Esophagus (tissue), 2 donors: ENCODE results near the gene TMEM126B. TPM values are rescaled to one million over a fixed set of nuclear protein-coding genes. Genes with fewer than 3 reads are reported as not detected.
A peak's percentile ranks its signal among the peaks of the same experiment; 100 is the strongest.
"Not testable (repeated sequence)": the region's sequence is repeated elsewhere in the genome, so short reads cannot be mapped to it uniquely, and the experiment has no call there.

ENCODE experiments used
- H3K27ac ChIP-seq, 2 donors: one replicate each; pipeline ENCODE4 v1.5.1; 2013; ENCODE audit warnings: low read depth in 2 of 2, mild to moderate bottlenecking in 2 of 2, inconsistent platforms in 1 of 2, low read length in 1 of 2, moderate library complexity in 1 of 2
- H3K27me3 ChIP-seq, 2 donors: one replicate each; pipeline ENCODE4 v1.6.1; 2013; ENCODE audit warnings: low read length in 2 of 2, control low read depth in 1 of 2, mild to moderate bottlenecking in 1 of 2; ENCODE audit not compliant: insufficient read depth in 2 of 2, control insufficient read depth in 1 of 2
- H3K36me3 ChIP-seq, 2 donors: one replicate each; pipeline ENCODE4 v1.6.1; 2013; ENCODE audit warnings: low read length in 1 of 2; ENCODE audit not compliant: control insufficient read depth in 2 of 2, insufficient read depth in 2 of 2
- H3K4me1 ChIP-seq, 2 donors: one replicate each; pipeline ENCODE4 v1.6.1; 2013; ENCODE audit warnings: low read length in 1 of 2; ENCODE audit not compliant: control insufficient read depth in 2 of 2, insufficient read depth in 2 of 2
- H3K4me3 ChIP-seq, 2 donors: one replicate each; pipeline ENCODE4 v1.5.1; 2013; ENCODE audit warnings: low read length in 2 of 2, mild to moderate bottlenecking in 2 of 2, low read depth in 1 of 2, moderate library complexity in 1 of 2
- H3K9me3 ChIP-seq, 2 donors: one replicate each; pipeline ENCODE4 v1.6.1; 2013; ENCODE audit warnings: mild to moderate bottlenecking in 2 of 2, low read depth in 1 of 2, low read length in 1 of 2, moderate library complexity in 1 of 2; ENCODE audit not compliant: control insufficient read depth in 2 of 2, insufficient read depth in 1 of 2
- WGBS, 2 donors: extraction: QIAGEN DNeasy Blood & Tissue Kit; methylation state at CpG; one replicate each; pipeline ENCODE4 v1.1.7; 2013; 5-methylcytosine and 5-hydroxymethylcytosine counted together
- polyA plus RNA-seq, 2 donors: library from polyadenylated mRNA; stranded (reverse); fragments of 200-250 nt; gene quantifications; one replicate each; pipeline ENCODE4 v1.2.3, GENCODE V29; 2013
- donor health status: healthy with polysubstance abuse.
- donor health status: Bipolar disorder and iron deficiency.

TMEM126B gene
- polyA plus RNA-seq, 2 donors, result 34.4 to 54.7 TPM

GRCh38 chr11:85663080-85663752 is 34.8 kb downstream of the TMEM126B start:
- H3K27me3 ChIP-seq, result no peaks in the 10 kb centered on the region
- 1 to 2% methylated on average over 10 of the region's 10 CpGs for WGBS, 2 donors
- H3K9me3 ChIP-seq, result peaks cover 0 to 3% of the 10 kb centered on the region in 2 donors
- H3K36me3 ChIP-seq, result no peaks in the 10 kb centered on the region
- no peaks in the 10 kb centered on the region for H3K4me1 ChIP-seq
- peak overlapping the region; percentile 95 to 99 for H3K27ac ChIP-seq
- H3K4me3 ChIP-seq, result peak overlapping the region; percentile 93 to 99

GRCh38 chr11:85663753-85664614 is 35.6 kb downstream of the TMEM126B start:
- Histone ChIP-seq H3K4me3 (peak overlapping the region; percentile 93 to 99), H3K9me3 (peaks cover 0 to 3% of the 10 kb centered on the region in 2 donors), H3K27me3 (no peaks in the 10 kb centered on the region), H3K4me1 (no peaks in the 10 kb centered on the region), H3K27ac (peak overlapping the region; percentile 95 to 99), H3K36me3 (no peaks in the 10 kb centered on the region)
- WGBS, 2 donors, result 0 to 1% methylated on average over 73 of the region's 73 CpGs

- peak within 1 kb of the TSS; percentile 93 to 99 for H3K4me3 ChIP-seq
- H3K9me3 ChIP-seq, result peaks cover 0 to 3% of the 10 kb centered on the region in 2 donors
- no peaks in the 10 kb centered on the region for H3K36me3 ChIP-seq
- WGBS, 2 donors, result 0% methylated on average over 62 to 67 of the region's 67 CpGs
- peak within 1 kb of the TSS; percentile 95 to 99 for H3K27ac ChIP-seq
- no peaks in the 10 kb centered on the region for H3K4me1 ChIP-seq
- H3K27me3 ChIP-seq, result no peaks in the 10 kb centered on the region
Observed at GRCh38 chr11:85664615-85665481, 36.5 kb downstream of the TMEM126B start, which contains the start of gene CREBZF. CREBZF (minus strand) TSS chr11:85665129; CDS start chr11:85664875, 254 bp downstream.

- no peaks in the 10 kb centered on the region for H3K27me3 ChIP-seq
- WGBS, 2 donors, result 59 to 70% methylated on average over 5 of the region's 5 CpGs
- H3K27ac ChIP-seq, result no peak overlapping the region
- H3K9me3 ChIP-seq, result peaks cover 0 to 3% of the 10 kb centered on the region in 2 donors
- no peak overlapping the region for H3K4me3 ChIP-seq
- no peaks in the 10 kb centered on the region for H3K4me1 ChIP-seq
- H3K36me3 ChIP-seq, result no peaks in the 10 kb centered on the region
Observed at GRCh38 chr11:85665733-85666132, 37.3 kb downstream of the TMEM126B start.

- 80 to 82% methylated on average over 3 of the region's 3 CpGs for WGBS, 2 donors
- H3K4me1 ChIP-seq, result no peaks in the 10 kb centered on the region
Observed at GRCh38 chr11:85666687-85667086, 38.3 kb downstream of the TMEM126B start.

GRCh38 chr11:85668157-85668556 is 39.8 kb downstream of the TMEM126B start:
- 89 to 91% methylated on average over 1 of the region's 1 CpG for WGBS, 2 donors

More at GRCh38 chr11:85666687-85667086, 38.3 kb downstream of the TMEM126B start:
- Histone ChIP-seq H3K27ac (no peak overlapping the region), H3K4me3 (no peak overlapping the region), H3K9me3 (peaks cover 0 to 3% of the 10 kb centered on the region in 2 donors), H3K27me3 (no peaks in the 10 kb centered on the region), H3K36me3 (no peaks in the 10 kb centered on the region)

GRCh38 chr11:85670949-85671663 is 42.7 kb downstream of the TMEM126B start:
- H3K27me3 ChIP-seq, H3K27ac ChIP-seq, H3K4me1 ChIP-seq, H3K4me3 ChIP-seq, H3K36me3 ChIP-seq, H3K9me3 ChIP-seq: not testable (repeated sequence)

More at GRCh38 chr11:85668157-85668556, 39.8 kb downstream of the TMEM126B start:
- Histone ChIP-seq H3K9me3 (peaks cover 0 to 3% of the 10 kb centered on the region in 2 donors), H3K36me3 (no peaks in the 10 kb centered on the region), H3K27me3 (no peaks in the 10 kb centered on the region), H3K27ac (no peak overlapping the region), H3K4me3 (no peak overlapping the region), H3K4me1 (no peaks in the 10 kb centered on the region)

GRCh38 chr11:85672105-85672902 is 43.9 kb downstream of the TMEM126B start:
- Histone ChIP-seq H3K4me3 (no peak overlapping the region), H3K36me3 (no peaks in the 10 kb centered on the region), H3K27me3 (no peaks in the 10 kb centered on the region), H3K27ac (no peak overlapping the region), H3K4me1 (no peaks in the 10 kb centered on the region), H3K9me3 (no peaks in the 10 kb centered on the region)
- 83 to 87% methylated on average over 8 of the region's 8 CpGs for WGBS, 2 donors
